ENCODE results near the gene HADHB. TPM values are rescaled to one million over a fixed set of nuclear protein-coding genes. Genes with fewer than 3 reads are reported as not detected.

HADHB gene
- polyA plus RNA-seq, 1 of the 3 experiments (the other 2 are of a cell fraction), result 108 TPM

DNA sequence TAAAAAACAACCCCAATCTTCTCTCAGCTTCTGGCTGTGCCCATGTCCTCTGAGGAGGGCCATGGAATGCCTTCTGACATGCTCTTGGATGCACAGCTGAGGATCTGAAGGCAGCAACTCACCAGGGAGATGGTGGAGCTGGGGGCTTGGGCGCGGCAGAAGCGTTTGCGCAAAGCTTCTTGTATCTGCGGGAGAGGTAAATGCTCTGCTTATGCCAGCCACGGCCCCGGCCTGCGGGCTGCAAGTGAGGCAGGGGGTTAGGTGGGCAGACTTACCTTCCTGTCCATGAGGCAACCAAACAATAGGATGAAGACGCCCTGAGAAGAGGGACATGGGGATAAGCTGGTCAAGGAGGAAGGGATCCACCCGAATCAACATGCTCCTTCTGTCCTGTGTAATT is 65.2 kb downstream of the HADHB start:
- Histone ChIP-seq H2AFZ (ENCODE audit: low read depth) (no peak overlapping the region), H3K9me2 (no peaks in the 10 kb centered on the region), H3K79me2 (ENCODE audit: insufficient read depth) (no peaks in the 10 kb centered on the region), H3K4me2 (no peak overlapping the region), H3K4me1 (ENCODE audit: control insufficient read depth in 1 of 2, insufficient read depth in 2 of 2, low read depth in 1 of 2, low read length in 1 of 2) (no peaks in the 10 kb centered on the region), H3K9me3 (no peaks in the 10 kb centered on the region), H4K20me1 (ENCODE audit: insufficient read depth) (no peaks in the 10 kb centered on the region), H3F3A (replicated peaks; ENCODE audit: insufficient read depth) (no peaks in the 10 kb centered on the region), H3K4me3 (ENCODE audit: low read depth in 2 of 2, low read length in 1 of 2) (no peak overlapping the region), H3K36me3 (replicated peaks in 1 of 2; ENCODE audit: control insufficient read depth in 1 of 2, insufficient read depth in 2 of 2, low read length in 1 of 2) (no peaks in the 10 kb centered on the region), H3K9ac (no peak overlapping the region), H3K27me3 (ENCODE audit: insufficient read depth) (no peaks in the 10 kb centered on the region), H3K27ac (ENCODE audit: low read depth in 2 of 2, low read length in 1 of 2) (no peak overlapping the region)
- ChIA-PET CTCF (interaction anchor here (0.8 to 1.6 kb wide), 6 partner anchors 9 to 21 kb away, joined by 3 to 8 read pairs (median 4); no protein-coding TSS in a partner anchor), POLR2A (no interaction called here)
- TF ChIP-seq RAD21 (IDR thresholded peaks at IDR 0.05; ENCODE audit: low read length) (no peak), EZH2phosphoT487 (IDR thresholded peaks at IDR 0.05; ENCODE audit: borderline replicate concordance, low read depth) (no peak), SMC3 (IDR thresholded peaks at IDR 0.05; ENCODE audit: low read depth, low read length) (no peak)
- TF ChIP-seq, protein P1, sequence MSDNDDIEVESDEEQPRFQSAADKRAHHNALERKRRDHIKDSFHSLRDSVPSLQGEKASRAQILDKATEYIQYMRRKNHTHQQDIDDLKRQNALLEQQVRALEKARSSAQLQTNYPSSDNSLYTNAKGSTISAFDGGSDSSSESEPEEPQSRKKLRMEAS (IDR thresholded peaks at IDR 0.05; ENCODE audit: low read depth), result no peak
- no peak for DNase-seq
- WGBS (ENCODE audit: low lambda C conversion rate), result 70% methylated on average over 10 of the region's 10 CpGs

DNA sequence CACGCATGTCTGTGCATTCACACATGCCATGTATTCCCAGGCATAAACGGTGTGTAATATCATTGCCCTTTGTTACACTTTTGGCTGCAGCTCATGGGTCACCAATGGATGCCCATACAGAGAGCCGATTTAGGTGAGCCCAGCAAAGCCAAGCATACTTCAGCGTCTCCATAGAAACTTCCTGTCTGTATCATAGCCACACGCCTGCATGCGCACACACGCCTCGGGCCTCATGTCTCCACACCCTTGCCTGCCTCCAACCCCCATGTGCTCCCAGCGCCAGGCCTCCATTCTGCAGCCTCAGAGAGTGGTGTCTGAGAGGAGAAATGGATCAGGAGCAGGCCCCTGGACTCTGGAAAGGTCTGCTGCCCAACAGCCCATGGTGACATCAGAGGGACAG is 67.7 kb downstream of the HADHB start:
- H3K27ac ChIP-seq (ENCODE audit: low read depth in 2 of 2, low read length in 1 of 2), result no peak overlapping the region
- WGBS (ENCODE audit: low lambda C conversion rate), result 78% methylated on average over 8 of the region's 9 CpGs
- H3K4me3 ChIP-seq (ENCODE audit: low read depth in 2 of 2, low read length in 1 of 2), result no peak overlapping the region
- TF ChIP-seq, protein P2, sequence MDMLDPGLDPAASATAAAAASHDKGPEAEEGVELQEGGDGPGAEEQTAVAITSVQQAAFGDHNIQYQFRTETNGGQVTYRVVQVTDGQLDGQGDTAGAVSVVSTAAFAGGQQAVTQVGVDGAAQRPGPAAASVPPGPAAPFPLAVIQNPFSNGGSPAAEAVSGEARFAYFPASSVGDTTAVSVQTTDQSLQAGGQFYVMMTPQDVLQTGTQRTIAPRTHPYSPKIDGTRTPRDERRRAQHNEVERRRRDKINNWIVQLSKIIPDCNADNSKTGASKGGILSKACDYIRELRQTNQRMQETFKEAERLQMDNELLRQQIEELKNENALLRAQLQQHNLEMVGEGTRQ (IDR thresholded peaks at IDR 0.05; ENCODE audit: borderline replicate concordance, low read depth, low read length), result no peak
- TF ChIP-seq RXRA (IDR thresholded peaks at IDR 0.05; ENCODE audit: borderline replicate concordance, low read depth) (no peak), FOXJ3 (CRISPR knock-in tag; IDR thresholded peaks at IDR 0.05) (no peak), NFIC (IDR thresholded peaks at IDR 0.05; ENCODE audit: borderline replicate concordance) (no peak)
- H3K9me3 ChIP-seq, result no peaks in the 10 kb centered on the region
- H3K4me1 ChIP-seq (ENCODE audit: control insufficient read depth in 1 of 2, insufficient read depth in 2 of 2, low read depth in 1 of 2, low read length in 1 of 2), result peaks cover 0 to 2% of the 10 kb centered on the region in 2 experiments; a peak in 1 of 4 replicates
- no peak for DNase-seq
- H4K20me1 ChIP-seq (ENCODE audit: insufficient read depth), result no peaks in the 10 kb centered on the region
- no peaks in the 10 kb centered on the region; the same call in 1 of the 2 replicates for H3K27me3 ChIP-seq (ENCODE audit: insufficient read depth)
- H3K79me2 ChIP-seq (ENCODE audit: insufficient read depth), result no peaks in the 10 kb centered on the region
- no peaks in the 10 kb centered on the region for H3K9me2 ChIP-seq
- H3F3A ChIP-seq (replicated peaks; ENCODE audit: insufficient read depth), result no peaks in the 10 kb centered on the region
- ChIA-PET CTCF (interaction anchor here (1.0 to 6.5 kb wide), 4 partner anchors 18 to 265 kb away, joined by 3 to 48 read pairs (median 6); partner anchors contain the start of genes HADHA and HADHB), POLR2A (no interaction called here)
- no peak overlapping the region for H2AFZ ChIP-seq (ENCODE audit: low read depth)
- no peaks in the 10 kb centered on the region for H3K36me3 ChIP-seq (replicated peaks in 1 of 2; ENCODE audit: control insufficient read depth in 1 of 2, insufficient read depth in 2 of 2, low read length in 1 of 2)
- no peak overlapping the region for H3K4me2 ChIP-seq
- H3K9ac ChIP-seq, result no peak overlapping the region

DNA sequence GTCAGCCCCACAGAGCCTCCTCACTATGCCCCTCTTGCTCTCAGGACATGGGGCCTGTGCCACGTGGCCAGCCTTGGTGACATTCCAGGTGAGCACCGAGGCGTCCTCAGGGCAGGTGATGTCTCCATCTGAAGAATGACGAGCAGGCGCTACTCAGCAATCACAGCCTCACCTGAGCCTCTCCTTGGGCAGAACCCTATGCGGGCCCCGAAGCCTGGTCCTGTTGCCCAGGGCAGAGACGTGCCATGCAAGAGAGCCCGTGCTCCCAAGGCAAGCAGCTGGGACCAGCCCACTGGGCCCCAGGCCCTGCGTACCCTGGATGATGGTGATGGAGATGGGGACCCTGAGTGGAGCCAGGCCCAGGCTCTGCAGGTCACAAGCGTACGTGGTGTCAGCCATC is 68.7 kb downstream of the HADHB start:
- Histone ChIP-seq H3K9me2 (no peaks in the 10 kb centered on the region), H3K27ac (ENCODE audit: low read depth in 2 of 2, low read length in 1 of 2) (no peak overlapping the region), H3F3A (replicated peaks; ENCODE audit: insufficient read depth) (no peaks in the 10 kb centered on the region), H3K4me2 (no peak overlapping the region), H3K36me3 (replicated peaks in 1 of 2; ENCODE audit: control insufficient read depth in 1 of 2, insufficient read depth in 2 of 2, low read length in 1 of 2) (no peaks in the 10 kb centered on the region), H2AFZ (ENCODE audit: low read depth) (no peak overlapping the region), H3K79me2 (ENCODE audit: insufficient read depth) (no peaks in the 10 kb centered on the region), H3K9ac (no peak overlapping the region), H3K4me1 (ENCODE audit: control insufficient read depth in 1 of 2, insufficient read depth in 2 of 2, low read depth in 1 of 2, low read length in 1 of 2) (peaks cover 0 to 5% of the 10 kb centered on the region in 2 experiments; a peak in 1 of 4 replicates), H3K9me3 (no peaks in the 10 kb centered on the region), H3K27me3 (ENCODE audit: insufficient read depth) (no peaks in the 10 kb centered on the region; the same call in 1 of the 2 replicates), H3K4me3 (ENCODE audit: low read depth in 2 of 2, low read length in 1 of 2) (no peak overlapping the region), H4K20me1 (ENCODE audit: insufficient read depth) (no peaks in the 10 kb centered on the region)
- 41% methylated on average over 6 of the region's 12 CpGs for whole genome bisulfite sequencing (ENCODE audit: low lambda C conversion rate)
- CTCF ChIA-PET, result interaction anchor here (6.5 to 7.2 kb wide), 2 partner anchors 17 to 264 kb away, joined by 48 to 68 read pairs; no protein-coding TSS in a partner anchor
- POLR2A ChIA-PET, result no interaction called here
- TF ChIP-seq RXRA (IDR thresholded peaks at IDR 0.05; ENCODE audit: borderline replicate concordance, low read depth), result no peak
- TF ChIP-seq GATA2 (CRISPR knock-in tag; IDR thresholded peaks at IDR 0.05), result no peak
- TF ChIP-seq MEF2A (IDR thresholded peaks at IDR 0.05; ENCODE audit: borderline replicate concordance, low read depth), result no peak
- TF ChIP-seq TEAD4 (IDR thresholded peaks at IDR 0.05; ENCODE audit: borderline replicate concordance, insufficient read depth), result no peak
- TF ChIP-seq, protein P2 (IDR thresholded peaks at IDR 0.05; ENCODE audit: borderline replicate concordance, low read depth, low read length), result no peak
- no peak for TF ChIP-seq YY1 (IDR thresholded peaks at IDR 0.05; ENCODE audit: low read depth)
- TF ChIP-seq CHD2 (IDR thresholded peaks at IDR 0.05; ENCODE audit: low read length, partially characterized antibody), result no peak
- TF ChIP-seq, protein P3, sequence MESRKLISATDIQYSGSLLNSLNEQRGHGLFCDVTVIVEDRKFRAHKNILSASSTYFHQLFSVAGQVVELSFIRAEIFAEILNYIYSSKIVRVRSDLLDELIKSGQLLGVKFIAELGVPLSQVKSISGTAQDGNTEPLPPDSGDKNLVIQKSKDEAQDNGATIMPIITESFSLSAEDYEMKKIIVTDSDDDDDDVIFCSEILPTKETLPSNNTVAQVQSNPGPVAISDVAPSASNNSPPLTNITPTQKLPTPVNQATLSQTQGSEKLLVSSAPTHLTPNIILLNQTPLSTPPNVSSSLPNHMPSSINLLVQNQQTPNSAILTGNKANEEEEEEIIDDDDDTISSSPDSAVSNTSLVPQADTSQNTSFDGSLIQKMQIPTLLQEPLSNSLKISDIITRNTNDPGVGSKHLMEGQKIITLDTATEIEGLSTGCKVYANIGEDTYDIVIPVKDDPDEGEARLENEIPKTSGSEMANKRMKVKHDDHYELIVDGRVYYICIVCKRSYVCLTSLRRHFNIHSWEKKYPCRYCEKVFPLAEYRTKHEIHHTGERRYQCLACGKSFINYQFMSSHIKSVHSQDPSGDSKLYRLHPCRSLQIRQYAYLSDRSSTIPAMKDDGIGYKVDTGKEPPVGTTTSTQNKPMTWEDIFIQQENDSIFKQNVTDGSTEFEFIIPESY (IDR thresholded peaks at IDR 0.05; ENCODE audit: borderline replicate concordance, low read depth), result no peak
- TF ChIP-seq, protein P4, sequence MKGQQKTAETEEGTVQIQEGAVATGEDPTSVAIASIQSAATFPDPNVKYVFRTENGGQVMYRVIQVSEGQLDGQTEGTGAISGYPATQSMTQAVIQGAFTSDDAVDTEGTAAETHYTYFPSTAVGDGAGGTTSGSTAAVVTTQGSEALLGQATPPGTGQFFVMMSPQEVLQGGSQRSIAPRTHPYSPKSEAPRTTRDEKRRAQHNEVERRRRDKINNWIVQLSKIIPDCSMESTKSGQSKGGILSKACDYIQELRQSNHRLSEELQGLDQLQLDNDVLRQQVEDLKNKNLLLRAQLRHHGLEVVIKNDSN (IDR thresholded peaks at IDR 0.05; ENCODE audit: borderline replicate concordance, low read depth), result no peak
- no peak for TF ChIP-seq SMC3 (IDR thresholded peaks at IDR 0.05; ENCODE audit: low read depth, low read length)
- no peak for TF ChIP-seq NFIC (IDR thresholded peaks at IDR 0.05; ENCODE audit: borderline replicate concordance)
- DNase-seq, result no peak
